Measurements from ENCODE around the gene MARCHF7. TPM values are rescaled to one million over a fixed set of nuclear protein-coding genes. Genes with fewer than 3 reads are reported as not detected.

MARCHF7 gene
- total RNA-seq, 2 donors from 2014 or later, result 105 to 125 TPM

DNA sequence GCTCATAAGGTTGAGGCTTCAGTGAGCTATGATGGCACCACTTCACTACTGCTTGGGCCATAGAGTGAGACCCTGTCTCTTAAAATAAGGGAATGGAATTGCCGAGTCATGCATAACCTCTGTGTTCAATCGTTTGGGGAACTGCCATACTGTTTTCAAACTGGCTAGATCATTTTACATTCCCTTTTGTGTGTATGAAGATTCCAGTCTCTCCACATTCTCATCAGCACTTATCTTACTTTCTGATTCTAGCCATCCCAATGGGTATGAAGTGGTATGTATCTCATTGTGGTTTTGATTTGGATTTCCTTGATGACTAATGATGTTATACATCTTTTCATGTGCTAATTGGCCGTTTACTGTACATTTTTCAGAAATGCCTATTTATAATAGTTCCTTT is 23.7 kb downstream of the MARCHF7 start:
- peaks cover 91% of the 10 kb centered on the region for H3K36me3 ChIP-seq (ENCODE audit: control insufficient read depth, insufficient read depth, low read length)
- DNase-seq, result no peak
- Mint-ChIP-seq H3K27me3 (ENCODE audit: insufficient read depth) (no peaks in the 10 kb centered on the region), H3K36me3 (ENCODE audit: low read depth) (peaks cover 75% of the 10 kb centered on the region), H3K4me3 (no peak overlapping the region), H3K4me1 (no peaks in the 10 kb centered on the region), H3K27ac (peak overlapping the region; percentile 21), H3K9me3 (no peaks in the 10 kb centered on the region)
- no peaks in the 10 kb centered on the region for H3K9me3 ChIP-seq (ENCODE audit: control insufficient read depth, low read length)
- 98% methylated on average over 3 of the region's 3 CpGs; no CpG with 5 or more reads in 1 of the 2 experiments for WGBS, 2 experiments (ENCODE audit: insufficient coverage in 1 of 2, insufficient read length in 1 of 2)
- TF ChIP-seq, protein P1, sequence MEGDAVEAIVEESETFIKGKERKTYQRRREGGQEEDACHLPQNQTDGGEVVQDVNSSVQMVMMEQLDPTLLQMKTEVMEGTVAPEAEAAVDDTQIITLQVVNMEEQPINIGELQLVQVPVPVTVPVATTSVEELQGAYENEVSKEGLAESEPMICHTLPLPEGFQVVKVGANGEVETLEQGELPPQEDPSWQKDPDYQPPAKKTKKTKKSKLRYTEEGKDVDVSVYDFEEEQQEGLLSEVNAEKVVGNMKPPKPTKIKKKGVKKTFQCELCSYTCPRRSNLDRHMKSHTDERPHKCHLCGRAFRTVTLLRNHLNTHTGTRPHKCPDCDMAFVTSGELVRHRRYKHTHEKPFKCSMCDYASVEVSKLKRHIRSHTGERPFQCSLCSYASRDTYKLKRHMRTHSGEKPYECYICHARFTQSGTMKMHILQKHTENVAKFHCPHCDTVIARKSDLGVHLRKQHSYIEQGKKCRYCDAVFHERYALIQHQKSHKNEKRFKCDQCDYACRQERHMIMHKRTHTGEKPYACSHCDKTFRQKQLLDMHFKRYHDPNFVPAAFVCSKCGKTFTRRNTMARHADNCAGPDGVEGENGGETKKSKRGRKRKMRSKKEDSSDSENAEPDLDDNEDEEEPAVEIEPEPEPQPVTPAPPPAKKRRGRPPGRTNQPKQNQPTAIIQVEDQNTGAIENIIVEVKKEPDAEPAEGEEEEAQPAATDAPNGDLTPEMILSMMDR (conservative IDR thresholded peaks at IDR 0.05), result no peak
- no peak overlapping the region for H3K4me3 ChIP-seq (ENCODE audit: low read length)
- no peak overlapping the region for H3K9ac ChIP-seq (ENCODE audit: extremely low read depth, low read length, poor library complexity, severe bottlenecking)
- no peaks in the 10 kb centered on the region for H3K27me3 ChIP-seq (ENCODE audit: control insufficient read depth, insufficient read depth, low read length, poor library complexity, severe bottlenecking)
- H3K27ac ChIP-seq (ENCODE audit: low read depth, low read length), result no peak overlapping the region
- H3K4me1 ChIP-seq (ENCODE audit: control insufficient read depth, insufficient read depth, low read length), result no peaks in the 10 kb centered on the region

DNA sequence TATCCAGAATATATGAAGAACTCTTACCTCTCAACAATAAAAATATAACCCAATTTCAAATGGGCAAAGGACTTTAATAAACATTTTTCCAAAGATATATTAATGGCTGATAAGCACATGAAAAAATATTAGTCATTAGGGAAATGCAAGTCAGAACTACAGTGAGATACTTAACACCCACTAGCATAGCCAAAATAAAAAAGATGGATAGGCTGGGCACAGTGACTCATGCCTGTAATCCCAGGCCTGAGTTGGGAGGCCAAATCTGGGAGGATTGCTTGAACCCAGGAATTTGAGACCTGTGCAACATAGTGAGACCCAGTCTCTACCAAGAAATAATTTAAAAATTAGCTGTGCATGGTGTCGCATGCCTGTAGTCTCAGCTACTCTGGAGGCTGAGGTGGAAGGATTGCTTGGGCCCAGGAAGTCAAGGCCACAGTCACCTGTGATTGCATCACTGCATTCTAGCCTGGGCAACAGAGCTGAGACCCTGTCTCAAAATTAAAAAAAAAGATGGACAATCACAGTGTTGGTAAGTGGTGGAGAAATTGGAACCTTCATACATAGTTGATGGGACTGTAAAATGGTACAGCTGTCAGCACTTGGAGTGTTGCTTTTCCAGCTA is 25.1 kb downstream of the MARCHF7 start:
- H3K27ac Mint-ChIP-seq, result peak overlapping the region; percentile 58
- H3K36me3 Mint-ChIP-seq (ENCODE audit: low read depth), result peaks cover 78% of the 10 kb centered on the region
- H3K9me3 Mint-ChIP-seq, result no peaks in the 10 kb centered on the region
- no peaks in the 10 kb centered on the region for H3K4me1 ChIP-seq (ENCODE audit: control insufficient read depth, insufficient read depth, low read length)
- no peak overlapping the region for H3K4me3 ChIP-seq (ENCODE audit: low read length)
- H3K9me3 ChIP-seq (ENCODE audit: control insufficient read depth, low read length), result no peaks in the 10 kb centered on the region
- TF ChIP-seq, protein P1 (conservative IDR thresholded peaks at IDR 0.05), result no peak
- peaks cover 91% of the 10 kb centered on the region for H3K36me3 ChIP-seq (ENCODE audit: control insufficient read depth, insufficient read depth, low read length)
- 78 to 95% methylated on average over 1 of the region's 1 CpG for WGBS, 2 experiments (ENCODE audit: insufficient coverage in 1 of 2, insufficient read length in 1 of 2)
- no peaks in the 10 kb centered on the region for H3K27me3 Mint-ChIP-seq (ENCODE audit: insufficient read depth)
- no peak overlapping the region for H3K27ac ChIP-seq (ENCODE audit: low read depth, low read length)
- no peaks in the 10 kb centered on the region for H3K27me3 ChIP-seq (ENCODE audit: control insufficient read depth, insufficient read depth, low read length, poor library complexity, severe bottlenecking)
- no peak for DNase-seq
- H3K4me1 Mint-ChIP-seq, result no peaks in the 10 kb centered on the region
- no peak overlapping the region for H3K4me3 Mint-ChIP-seq
- no peak overlapping the region for H3K9ac ChIP-seq (ENCODE audit: extremely low read depth, low read length, poor library complexity, severe bottlenecking)

DNA sequence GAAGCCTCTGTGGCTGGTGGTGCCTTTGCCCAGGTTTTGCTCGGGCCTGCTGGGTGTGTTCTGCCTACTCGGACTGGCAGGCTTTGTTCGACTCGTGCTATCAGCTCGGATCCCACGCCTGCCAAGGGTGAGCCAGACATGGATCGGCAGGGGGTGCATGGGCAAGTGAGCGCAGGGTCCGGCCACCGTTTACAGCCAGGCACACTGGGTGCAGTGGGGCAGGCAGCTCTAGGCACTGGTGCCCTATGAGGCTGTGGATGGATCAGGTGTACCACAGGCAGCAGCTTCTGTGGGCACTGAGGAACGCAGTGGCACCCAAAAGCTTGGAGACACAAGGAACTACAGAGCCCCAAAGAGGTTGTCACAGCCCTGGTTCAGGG is 25.6 kb downstream of the MARCHF7 start:
- 95 to 97% methylated on average over 4 to 11 of the region's 11 CpGs for WGBS, 2 experiments (ENCODE audit: insufficient coverage in 1 of 2, insufficient read length in 1 of 2)
- H3K4me3 ChIP-seq (ENCODE audit: low read length), result no peak overlapping the region
- peaks cover 79% of the 10 kb centered on the region for H3K36me3 Mint-ChIP-seq (ENCODE audit: low read depth)
- no peaks in the 10 kb centered on the region for H3K4me1 Mint-ChIP-seq
- no peaks in the 10 kb centered on the region for H3K27me3 ChIP-seq (ENCODE audit: control insufficient read depth, insufficient read depth, low read length, poor library complexity, severe bottlenecking)
- TF ChIP-seq, protein P1 (conservative IDR thresholded peaks at IDR 0.05), result no peak
- no peaks in the 10 kb centered on the region for H3K27me3 Mint-ChIP-seq (ENCODE audit: insufficient read depth)
- no peak overlapping the region for H3K27ac ChIP-seq (ENCODE audit: low read depth, low read length)
- no peak for DNase-seq
- H3K4me1 ChIP-seq (ENCODE audit: control insufficient read depth, insufficient read depth, low read length), result no peaks in the 10 kb centered on the region
- no peaks in the 10 kb centered on the region for H3K9me3 ChIP-seq (ENCODE audit: control insufficient read depth, low read length)
- no peak overlapping the region for H3K27ac Mint-ChIP-seq
- H3K36me3 ChIP-seq (ENCODE audit: control insufficient read depth, insufficient read depth, low read length), result peaks cover 91% of the 10 kb centered on the region
- no peaks in the 10 kb centered on the region for H3K9me3 Mint-ChIP-seq
- no peak overlapping the region for H3K9ac ChIP-seq (ENCODE audit: extremely low read depth, low read length, poor library complexity, severe bottlenecking)
- no peak overlapping the region for H3K4me3 Mint-ChIP-seq

Measured in endodermal cell (in vitro differentiated cells).